Gastroesophageal sphincter (tissue), 3 donors: Measurements from ENCODE around the gene MICAL3.

Source experiments
- CTCF ChIP-seq, 4 experiments: fragments of 200-600 bp in 2 of 4; fragments of 450-650 bp in 2 of 4; sonication (generic) in 1 of 4; IDR thresholded peaks; one replicate each; pipeline ENCODE4 v1.5.1; 2017 to 2019; ENCODE audit warnings: antibody characterized with exemption in 4 of 4, mild to moderate bottlenecking in 2 of 4, moderate library complexity in 2 of 4
- POLR2A ChIP-seq, 2 donors: fragments of 450-650 bp; IDR thresholded peaks; one replicate each; pipeline ENCODE4 v1.6.1; 2017; ENCODE audit warnings: antibody characterized with exemption in 2 of 2, mild to moderate bottlenecking in 2 of 2, moderate library complexity in 1 of 2
- POLR2AphosphoS5 ChIP-seq: sonication (generic); formaldehyde crosslinking; IDR thresholded peaks from one replicate; pipeline ENCODE4 v1.6.1; 2017; ENCODE audit warnings: antibody characterized with exemption

- TF ChIP-seq CTCF (IDR thresholded peaks at IDR 0.05) (no peak), POLR2A (IDR thresholded peaks at IDR 0.05) (no peak), POLR2AphosphoS5 (no peak)
These were observed 45.7 kb upstream of the MICAL3 start for GRCh38 chr22:18070041-18070440.
